GM12878 (cell line): ENCODE measurements around the gene SLC45A3.

ENCODE experiments used
- MEF2A ChIP-seq: IDR thresholded peaks from 2 replicates; pipeline ENCODE4 v1.6.1; 2011; ENCODE audit warnings: low read depth, mild to moderate bottlenecking, low read length, moderate library complexity; ENCODE audit not compliant: insufficient read depth
- POLR2A ChIP-seq: IDR thresholded peaks from 2 replicates; pipeline ENCODE4 v1.6.1; 2011; ENCODE audit warnings: low read depth, mild to moderate bottlenecking, low read length
- ZBTB11 ChIP-seq: fragments of 450-650 bp; formaldehyde crosslinking; IDR thresholded peaks from 2 replicates; pipeline ENCODE4 v1.5.0; 2022; ENCODE audit warnings: mild to moderate bottlenecking, missing genetic modification characterization
- ZNF274 ChIP-seq: IDR thresholded peaks from one replicate; pipeline ENCODE4 v1.8.0; 2011; ENCODE audit not compliant: insufficient read length, insufficient read depth

GRCh38 chr1:205668951-205669340 is 11.4 kb downstream of the SLC45A3 start:
- TF ChIP-seq POLR2A (no peak), ZNF274 (no peak), MEF2A (no peak), ZBTB11 (CRISPR knock-in tag) (no peak)
